ENCODE data around the gene PPP2R3B.

GRCh38 chrX:418927-419729, 32.4 kb upstream of the PPP2R3B start:
- TF ChIP-seq CTCF (IDR thresholded peaks at IDR 0.05) (no peak), POLR2A (IDR thresholded peaks at IDR 0.05) (no peak)
